ENCODE data around the gene APBB2.

Gene APBB2

GRCh38 chr4:41015016-41015675 lies 199.2 kb downstream of the APBB2 start:
- H3K27me3 ChIP-seq (ENCODE audit: insufficient read depth, low read depth), result no peaks in the 10 kb centered on the region
- no peak for TF ChIP-seq CTCF (conservative IDR thresholded peaks at IDR 0.05; ENCODE audit: low read depth, low read length)
- no peaks in the 10 kb centered on the region for H3K79me2 ChIP-seq (ENCODE audit: insufficient read depth, low read depth)
- H3K27ac ChIP-seq, result no peak overlapping the region
- no peaks in the 10 kb centered on the region for H3K36me3 ChIP-seq (ENCODE audit: insufficient read depth)
- no peak overlapping the region for H3K9ac ChIP-seq
- H3K4me1 ChIP-seq (ENCODE audit: low read depth, poor library complexity, severe bottlenecking), result no peaks in the 10 kb centered on the region
- H4K20me1 ChIP-seq (ENCODE audit: insufficient read depth), result no peaks in the 10 kb centered on the region
- H3K4me3 ChIP-seq (IDR thresholded peaks at IDR 0.05; ENCODE audit: insufficient read depth, low read depth, low read length), result no peak overlapping the region
- H2AFZ ChIP-seq (ENCODE audit: low read depth), result no peak overlapping the region
- H3K4me2 ChIP-seq, result no peak overlapping the region

GRCh38 chr4:41014158-41014557 lies 200.2 kb downstream of the APBB2 start:
- no peak overlapping the region for H3K27ac ChIP-seq
- H3K79me2 ChIP-seq (ENCODE audit: insufficient read depth, low read depth), result no peaks in the 10 kb centered on the region
- no peaks in the 10 kb centered on the region for H3K4me1 ChIP-seq (ENCODE audit: low read depth, poor library complexity, severe bottlenecking)
- no peaks in the 10 kb centered on the region for H3K36me3 ChIP-seq (ENCODE audit: insufficient read depth)
- no peak overlapping the region for H3K9ac ChIP-seq
- H2AFZ ChIP-seq (ENCODE audit: low read depth), result no peak overlapping the region
- TF ChIP-seq CTCF (conservative IDR thresholded peaks at IDR 0.05; ENCODE audit: low read depth, low read length), result no peak
- no peak overlapping the region for H3K4me3 ChIP-seq (IDR thresholded peaks at IDR 0.05; ENCODE audit: insufficient read depth, low read depth, low read length)
- H4K20me1 ChIP-seq (ENCODE audit: insufficient read depth), result no peaks in the 10 kb centered on the region
- H3K27me3 ChIP-seq (ENCODE audit: insufficient read depth, low read depth), result no peaks in the 10 kb centered on the region
- no peak overlapping the region for H3K4me2 ChIP-seq

- TF ChIP-seq CTCF (conservative IDR thresholded peaks at IDR 0.05; ENCODE audit: low read depth, low read length), result no peak
- Histone ChIP-seq H3K9ac (no peak overlapping the region), H2AFZ (ENCODE audit: low read depth) (no peak overlapping the region), H3K27me3 (ENCODE audit: insufficient read depth, low read depth) (no peaks in the 10 kb centered on the region), H3K27ac (no peak overlapping the region), H4K20me1 (ENCODE audit: insufficient read depth) (no peaks in the 10 kb centered on the region), H3K4me2 (no peak overlapping the region), H3K4me1 (ENCODE audit: low read depth, poor library complexity, severe bottlenecking) (no peaks in the 10 kb centered on the region), H3K79me2 (ENCODE audit: insufficient read depth, low read depth) (no peaks in the 10 kb centered on the region), H3K36me3 (ENCODE audit: insufficient read depth) (no peaks in the 10 kb centered on the region), H3K4me3 (IDR thresholded peaks at IDR 0.05; ENCODE audit: insufficient read depth, low read depth, low read length) (no peak overlapping the region)
These were observed 200.6 kb downstream of the APBB2 start for GRCh38 chr4:41013746-41014145.

GRCh38 chr4:41012911-41013310 lies 201.4 kb downstream of the APBB2 start:
- Histone ChIP-seq H3K4me2 (no peak overlapping the region), H3K4me1 (ENCODE audit: low read depth, poor library complexity, severe bottlenecking) (no peaks in the 10 kb centered on the region), H4K20me1 (ENCODE audit: insufficient read depth) (no peaks in the 10 kb centered on the region), H3K79me2 (ENCODE audit: insufficient read depth, low read depth) (no peaks in the 10 kb centered on the region), H3K9ac (no peak overlapping the region), H2AFZ (ENCODE audit: low read depth) (no peak overlapping the region), H3K27me3 (ENCODE audit: insufficient read depth, low read depth) (no peaks in the 10 kb centered on the region), H3K36me3 (ENCODE audit: insufficient read depth) (no peaks in the 10 kb centered on the region), H3K4me3 (IDR thresholded peaks at IDR 0.05; ENCODE audit: insufficient read depth, low read depth, low read length) (no peak overlapping the region), H3K27ac (no peak overlapping the region)
- no peak for TF ChIP-seq CTCF (conservative IDR thresholded peaks at IDR 0.05; ENCODE audit: low read depth, low read length)

Data from KMS-11 (cell line).